Upper lobe of right lung (tissue), 1 donor: ENCODE results near the gene RIMKLA. TPM values are rescaled to one million over a fixed set of nuclear protein-coding genes. Genes with fewer than 3 reads are reported as not detected.

Experiments used
- ATAC-seq: fragments of 200-7000 bp; cut with Tn5 transposase; one replicate; pipeline ENCODE4 v1.9.1; 2020; ENCODE audit warnings: mild to moderate bottlenecking, moderate library complexity
- DNase-seq: peaks from one replicate; pipeline ENCODE4 v3.0.0-alpha.2; 2020
- H3K27ac ChIP-seq: fragments of 200-600 bp; one replicate; pipeline ENCODE4 v1.8.0; 2022
- H3K27me3 ChIP-seq: fragments of 200-600 bp; one replicate; pipeline ENCODE4 v1.8.0; 2022; ENCODE audit warnings: mild to moderate bottlenecking
- H3K36me3 ChIP-seq: fragments of 200-600 bp; one replicate; pipeline ENCODE4 v1.8.0; 2022
- H3K4me1 ChIP-seq: fragments of 200-600 bp; one replicate; pipeline ENCODE4 v1.8.0; 2022
- H3K4me3 ChIP-seq: fragments of 200-600 bp; one replicate; pipeline ENCODE4 v1.8.0; 2022; ENCODE audit warnings: mild to moderate bottlenecking
- H3K9me3 ChIP-seq: fragments of 200-600 bp; one replicate; pipeline ENCODE4 v1.8.0; 2022
- CTCF ChIP-seq: fragments of 200-600 bp; IDR thresholded peaks from one replicate; pipeline ENCODE4 v1.8.0; 2022; ENCODE audit warnings: antibody characterized with exemption
- intact Hi-C: fragments of 100-400 bp; cut with DNase I; formaldehyde crosslinking; loops from one replicate; pipeline ENCODE4 v1.11.0; 2022
- long read RNA-seq: library from polyadenylated mRNA; unstranded; transcript quantifications from one replicate; pipeline ENCODE4 v2.0.0, GENCODE V29; 2021
- total RNA-seq: library from RNA; stranded (reverse); fragmentation: NEBNext Ultra II Directional; extraction: Animal tissue kit (Norgen Biotek cat#: 25700); gene quantifications from one replicate; pipeline ENCODE4 v1.2.1, GENCODE V29; 2021
- donor health status: DM: no; HTN: yes; CAD: no; lungs with severe emphysema.

Gene RIMKLA
- 10.4 TPM for total RNA-seq
- long read RNA-seq, full-length matches to known transcripts, result 17 of 24 reads
- long read RNA-seq, partial matches to known transcripts, result 1 of 24 reads
- long read RNA-seq, other reads (novel, unspliced or antisense), result 6 of 24 reads

GRCh38 chr1:42380586-42381279 is at the start of gene RIMKLA:
Gene RIMKLA (plus strand): TSS chr1:42380792. CDS start chr1:42380935, 143 bp downstream.
- peak; percentile 96 for ATAC-seq

GRCh38 chr1:42332877-42333276 is 47.7 kb upstream of the RIMKLA start:
- Histone ChIP-seq H3K27ac (no peak overlapping the region), H3K36me3 (no peaks in the 10 kb centered on the region), H3K27me3 (no peaks in the 10 kb centered on the region), H3K9me3 (no peaks in the 10 kb centered on the region), H3K4me3 (no peak overlapping the region), H3K4me1 (peaks cover 26% of the 10 kb centered on the region)
- TF ChIP-seq CTCF, result no peak
- intact Hi-C loops, result no loop called here
- no peak for ATAC-seq
- DNase-seq, result no peak

More at GRCh38 chr1:42380586-42381279, at the start of gene RIMKLA:
- DNase-seq, result peak; percentile 81
- Histone ChIP-seq H3K27me3 (peaks cover 17% of the 10 kb centered on the region), H3K4me3 (peak within 1 kb of the TSS; percentile 66), H3K27ac (no peak within 1 kb of the TSS), H3K4me1 (peaks cover 3% of the 10 kb centered on the region), H3K36me3 (no peaks in the 10 kb centered on the region), H3K9me3 (no peaks in the 10 kb centered on the region)
- TF ChIP-seq CTCF, result no peak
- intact Hi-C loops, result no loop called here

GRCh38 chr1:42333662-42334239 is 46.8 kb upstream of the RIMKLA start:
- peak overlapping the region; percentile 98 for H3K4me3 ChIP-seq
- ATAC-seq (no peak), DNase-seq (no peak)
- no peaks in the 10 kb centered on the region for H3K27me3 ChIP-seq
- TF ChIP-seq CTCF, result no peak
- peaks cover 26% of the 10 kb centered on the region for H3K4me1 ChIP-seq
- H3K27ac ChIP-seq, result peak overlapping the region; percentile 90
- H3K9me3 ChIP-seq, result no peaks in the 10 kb centered on the region
- intact Hi-C loops, result no loop called here
- no peaks in the 10 kb centered on the region for H3K36me3 ChIP-seq

- ATAC-seq (peak; percentile 69), DNase-seq (no peak)
- peak overlapping the region; percentile 98 for H3K4me3 ChIP-seq
- intact Hi-C loops, result no loop called here
- H3K36me3 ChIP-seq, result no peaks in the 10 kb centered on the region
- H3K27ac ChIP-seq, result peak overlapping the region; percentile 90
- no peaks in the 10 kb centered on the region for H3K9me3 ChIP-seq
- H3K4me1 ChIP-seq, result peaks cover 26% of the 10 kb centered on the region
- no peak for TF ChIP-seq CTCF
- H3K27me3 ChIP-seq, result no peaks in the 10 kb centered on the region
Measured at GRCh38 chr1:42334240-42335049, 46.1 kb upstream of the RIMKLA start.

- Histone ChIP-seq H3K36me3 (no peaks in the 10 kb centered on the region), H3K4me1 (peaks cover 26% of the 10 kb centered on the region), H3K27ac (peak within 1 kb of the TSS; percentile 90), H3K27me3 (no peaks in the 10 kb centered on the region), H3K4me3 (peak within 1 kb of the TSS; percentile 98), H3K9me3 (no peaks in the 10 kb centered on the region)
- intact Hi-C loops, result no loop called here
- ATAC-seq (peak; percentile 98), DNase-seq (peak; percentile 96)
- TF ChIP-seq CTCF, result no peak
Measured at GRCh38 chr1:42335050-42335808, 45.4 kb upstream of the RIMKLA start, which contains the start of gene FOXJ3. Gene FOXJ3 (minus strand): TSS chr1:42335235. CDS start chr1:42311093, 24,142 bp downstream.
